ENCODE data around the gene ZNF385A. TPM values are rescaled to one million over a fixed set of nuclear protein-coding genes. Genes with fewer than 3 reads are reported as not detected.

The ZNF385A gene
- total and polyA plus RNA-seq, 2 of the 8 experiments (the other 6 are each of a cell fraction or from before 2014, with no cell fraction given), result 5.2 to 14.3 TPM

GRCh38 chr12:54373649-54374561 lies 10.6 kb downstream of the ZNF385A start:
- peaks cover 0 to 12% (median 4%) of the 10 kb centered on the region in 4 experiments; a peak in 3 of 8 replicates for H3K36me3 ChIP-seq (ENCODE audit: control insufficient read depth in 2 of 4, insufficient read depth in 4 of 4, low read length in 3 of 4)
- H4K5ac ChIP-seq (ENCODE audit: insufficient read length, low read depth, low read length), result no peak overlapping the region
- ChIA-PET POLR2A (ENCODE audit: partially characterized antibody) (interaction anchor here (0.6 to 1.9 kb wide), 5 partner anchors 68 to 94 kb away, joined by 3 to 6 read pairs (median 4); partner anchors contain the start of genes CBX5 and HNRNPA1), CTCF (ENCODE audit: partially characterized antibody) (interaction anchor here (0.6 to 3.7 kb wide), 10 partner anchors 7 to 166 kb away, joined by 3 to 79 read pairs (median 4); partner anchors contain the start of genes COPZ1 and NFE2)
- H3K9ac ChIP-seq (replicated peaks in 1 of 4; ENCODE audit: extremely low read depth in 1 of 4, low read depth in 3 of 4, low read length in 3 of 4), result no peak overlapping the region
- H3K27me3 ChIP-seq (replicated peaks in 1 of 4; ENCODE audit: control insufficient read depth in 3 of 4, extremely low read depth in 1 of 4, insufficient read depth in 3 of 4, low read length in 3 of 4), result peaks cover 0 to 12% (median 10%) of the 10 kb centered on the region in 4 experiments; a peak in 6 of 7 replicates
- FAIRE-seq (no peak), DNase-seq (ENCODE audit: low read depth in 1 of 2, low spot score in 2 of 2) (no peak)
- H2BK12ac ChIP-seq (ENCODE audit: low read depth, low read length), result no peak overlapping the region
- no peak overlapping the region for H3K4me2 ChIP-seq (ENCODE audit: insufficient read depth in 1 of 2, low read depth in 2 of 2, low read length in 2 of 2)
- H2BK5ac ChIP-seq (ENCODE audit: low read depth, low read length), result no peak overlapping the region
- H3K9me3 ChIP-seq (ENCODE audit: insufficient read depth in 2 of 2, low read depth in 1 of 2, low read length in 1 of 2), result no peaks in the 10 kb centered on the region
- no peak overlapping the region for H3K56ac ChIP-seq (replicated peaks; ENCODE audit: insufficient read length, low read depth, low read length)
- no peak overlapping the region for H3K4ac ChIP-seq (replicated peaks; ENCODE audit: insufficient read length, low read depth, low read length)
- H3K27ac ChIP-seq (ENCODE audit: low read depth, low read length), result no peak overlapping the region
- 0 out of 2 replicates have a peak, but pooled peaks cover 2% of the 10 kb centered on the region for H3K79me1 ChIP-seq (ENCODE audit: low read depth, low read length)
- no peak overlapping the region for H3K23ac ChIP-seq (ENCODE audit: insufficient read length)
- peaks cover 8% of the 10 kb centered on the region for H3K23me2 ChIP-seq (ENCODE audit: low read depth, low read length)
- WGBS, 2 experiments (ENCODE audit: extremely low coverage in 1 of 2, insufficient coverage in 1 of 2, insufficient read length in 1 of 2, insufficient replicate concordance in 2 of 2, low coverage in 1 of 2, low lambda C conversion rate in 2 of 2, missing lambda C conversion rate in 1 of 2), result 94% methylated on average over 10 of the region's 10 CpGs; no CpG with 5 or more reads in 1 of the 2 experiments
- H4K20me1 ChIP-seq (replicated peaks in 1 of 2; ENCODE audit: control insufficient read depth in 1 of 2, insufficient read depth in 2 of 2, low read length in 2 of 2), result peaks cover 8 to 13% of the 10 kb centered on the region in 2 experiments
- TF ChIP-seq POLR2A (IDR thresholded peaks at IDR 0.05; ENCODE audit: control extremely low read depth in 1 of 2, low read depth in 2 of 2, low read length in 2 of 2) (no peak), CTCF (IDR thresholded peaks at IDR 0.05; ENCODE audit: control extremely low read depth in 1 of 3, insufficient read depth in 1 of 3, low read depth in 1 of 3, low read length in 3 of 3) (no peak), RBBP5 (IDR thresholded peaks at IDR 0.05; ENCODE audit: borderline replicate concordance, low read depth, low read length) (no peak), MAFK (IDR thresholded peaks at IDR 0.05; ENCODE audit: low read depth, low read length) (no peak), CEBPB (IDR thresholded peaks at IDR 0.05; ENCODE audit: low read depth, low read length) (no peak), SIX5 (IDR thresholded peaks at IDR 0.05; ENCODE audit: low read depth, low read length) (no peak), EZH2 (IDR thresholded peaks at IDR 0.05; ENCODE audit: low read depth, low read length, severe bottlenecking) (no peak), SUZ12 (IDR thresholded peaks at IDR 0.05; ENCODE audit: low read length) (no peak), KDM5A (IDR thresholded peaks at IDR 0.05; ENCODE audit: low read length) (no peak)
- no peak overlapping the region for H2AFZ ChIP-seq (ENCODE audit: low read length)
- H2BK120ac ChIP-seq (replicated peaks; ENCODE audit: low read depth, low read length), result no peak overlapping the region
- H3K18ac ChIP-seq (ENCODE audit: extremely low read depth, low read length), result no peak overlapping the region
- no peak overlapping the region for H2BK15ac ChIP-seq (ENCODE audit: low read length)
- H3K14ac ChIP-seq (ENCODE audit: insufficient read length), result no peak overlapping the region
- no peak overlapping the region for H4K8ac ChIP-seq (ENCODE audit: extremely low read depth, insufficient read depth, low read length)
- H3K4me1 ChIP-seq (replicated peaks in 1 of 4; ENCODE audit: control insufficient read depth in 3 of 4, insufficient read depth in 4 of 4, low read length in 3 of 4), result peaks cover 0 to 15% (median 12%) of the 10 kb centered on the region in 4 experiments; a peak in 6 of 7 replicates
- no peaks in the 10 kb centered on the region for H3K79me2 ChIP-seq (ENCODE audit: control insufficient read depth in 1 of 2, insufficient read depth in 2 of 2, low read length in 2 of 2)
- no peak overlapping the region for H2AK5ac ChIP-seq (ENCODE audit: low read depth, low read length)
- H3K4me3 ChIP-seq (ENCODE audit: extremely low read depth in 1 of 4, insufficient read depth in 2 of 4, low read depth in 3 of 4, low read length in 4 of 4), result no peak overlapping the region
- H4K91ac ChIP-seq (replicated peaks; ENCODE audit: insufficient read length, low read length), result no peak overlapping the region
- H2BK20ac ChIP-seq (ENCODE audit: low read length), result no peak overlapping the region
